HG03175 (cell line): Measurements from ENCODE around the gene COX5B.
"Not testable (repeated sequence)": the region's sequence is repeated elsewhere in the genome, so short reads cannot be mapped to it uniquely, and the experiment has no call there.

ENCODE experiments used
- ATAC-seq: cut with Tn5 transposase; IDR thresholded peaks from one replicate; pipeline ENCODE4 v1.9.1; 2021; ENCODE audit warnings: mild to moderate bottlenecking, moderate library complexity; ENCODE audit not compliant: unreplicated experiment

The COX5B gene

GRCh38 chr2:97672606-97673140 lies 26.8 kb downstream of the COX5B start:
- not testable (repeated sequence) for ATAC-seq

- no peak for ATAC-seq
These were observed 27.5 kb downstream of the COX5B start for GRCh38 chr2:97673182-97673914.

GRCh38 chr2:97673915-97674283 lies 28.0 kb downstream of the COX5B start:
- no peak for ATAC-seq

- ATAC-seq: no peak
These were observed 29.7 kb downstream of the COX5B start for GRCh38 chr2:97675430-97676113.

GRCh38 chr2:97676620-97677019 lies 30.8 kb downstream of the COX5B start:
- ATAC-seq: no peak

- ATAC-seq: no peak
These were observed 31.6 kb downstream of the COX5B start for GRCh38 chr2:97677480-97677879.

- ATAC-seq: no peak
These were observed 32.4 kb downstream of the COX5B start for GRCh38 chr2:97678298-97678697.

- not testable (repeated sequence) for ATAC-seq
These were observed 41.4 kb downstream of the COX5B start for GRCh38 chr2:97687235-97687634.

- ATAC-seq: no peak
These were observed 42.4 kb downstream of the COX5B start for GRCh38 chr2:97688062-97688827.

- ATAC-seq: no peak
These were observed 45.3 kb downstream of the COX5B start for GRCh38 chr2:97691166-97691565.

GRCh38 chr2:97693476-97693875 lies 47.6 kb downstream of the COX5B start:
- ATAC-seq: no peak

GRCh38 chr2:97695744-97696143 lies 49.9 kb downstream of the COX5B start:
- no peak for ATAC-seq

- ATAC-seq: no peak
These were observed 51.7 kb downstream of the COX5B start for GRCh38 chr2:97697252-97698235.
